Cerebellar nuclear complex (tissue), 1 donor: ENCODE data around the gene SULT1A1.

Experiments used
- DNase-seq, 2 experiments: peaks; one replicate each; lab custom pipeline; 2025; lab: John Stamatoyannopoulos, UW

The SULT1A1 gene

GRCh38 chr16:28558456-28558855, 51.4 kb downstream of the SULT1A1 start:
- DNase-seq, result no peak

GRCh38 chr16:28556914-28557320, 52.9 kb downstream of the SULT1A1 start:
- no peak for DNase-seq

- DNase-seq, result no peak
Observed at GRCh38 chr16:28555561-28555960, 54.3 kb downstream of the SULT1A1 start.
